Uterus (tissue), 2 donors: ENCODE data around the gene PSMG4.

Source experiments
- POLR2A ChIP-seq, 2 donors: fragments of 450-650 bp; IDR thresholded peaks; one replicate each; pipeline ENCODE4 v1.6.1; 2016; ENCODE audit warnings: antibody characterized with exemption in 2 of 2, mild to moderate bottlenecking in 1 of 2, moderate library complexity in 1 of 2
- TF ChIP-seq, protein P1 (sequence below), 4 experiments: fragments of 200-600 bp in 2 of 4; fragments of 450-650 bp in 2 of 4; sonication (generic) in 2 of 4; IDR thresholded peaks; one replicate each; pipeline ENCODE4 v1.5.1; 2016 to 2019; ENCODE audit warnings: antibody characterized with exemption in 4 of 4, mild to moderate bottlenecking in 2 of 4, moderate library complexity in 1 of 4

DNA sequence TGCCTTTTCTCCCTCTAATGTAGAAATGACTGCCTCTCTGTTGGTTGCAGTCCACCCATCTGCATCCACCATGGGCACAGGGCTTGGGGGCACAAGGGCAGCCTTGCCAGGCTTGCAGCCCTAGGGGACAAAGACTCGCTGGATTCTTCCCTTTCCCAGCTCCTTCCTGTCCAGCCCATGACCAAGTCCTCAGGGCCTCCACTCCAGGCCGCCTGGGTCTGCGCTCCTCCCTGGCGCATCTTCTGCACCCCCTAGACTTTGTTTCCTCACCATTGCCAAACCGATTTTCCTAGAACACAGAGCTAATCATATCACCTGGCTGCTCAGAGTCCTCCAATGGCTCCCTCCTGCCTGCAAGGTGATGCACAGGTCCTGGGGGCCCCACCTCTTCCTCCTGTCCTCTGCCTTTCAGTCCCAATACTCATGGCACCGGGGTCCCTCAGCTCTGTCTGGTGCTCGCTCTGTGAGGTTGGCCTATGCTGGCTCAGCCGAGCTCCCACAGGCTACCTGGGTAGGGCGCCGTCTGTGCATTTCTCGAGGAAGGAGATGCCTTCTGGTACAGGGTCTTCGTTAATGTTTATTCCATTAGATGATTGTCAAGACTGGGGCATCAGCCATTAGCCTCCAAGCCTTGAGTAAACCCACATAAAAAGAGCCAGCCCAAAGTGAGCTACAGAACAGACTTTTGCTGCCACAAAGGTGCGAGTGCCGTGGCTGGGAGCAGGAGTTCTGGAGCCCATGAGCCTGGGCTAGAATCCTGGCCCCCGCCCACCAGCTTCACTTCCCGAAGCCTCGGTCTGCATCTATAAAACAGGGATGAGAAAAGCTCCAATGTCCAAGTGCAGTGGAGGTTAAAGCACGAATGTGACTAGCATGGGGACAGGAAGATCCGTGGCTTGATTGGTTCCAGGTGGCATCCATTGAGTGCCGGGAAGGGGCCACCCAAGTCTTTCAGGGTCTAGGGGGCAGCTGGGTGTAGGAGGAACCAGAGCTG is 17.7 kb downstream of the PSMG4 start:
- no peak for TF ChIP-seq POLR2A (IDR thresholded peaks at IDR 0.05)
- TF ChIP-seq, protein P1, sequence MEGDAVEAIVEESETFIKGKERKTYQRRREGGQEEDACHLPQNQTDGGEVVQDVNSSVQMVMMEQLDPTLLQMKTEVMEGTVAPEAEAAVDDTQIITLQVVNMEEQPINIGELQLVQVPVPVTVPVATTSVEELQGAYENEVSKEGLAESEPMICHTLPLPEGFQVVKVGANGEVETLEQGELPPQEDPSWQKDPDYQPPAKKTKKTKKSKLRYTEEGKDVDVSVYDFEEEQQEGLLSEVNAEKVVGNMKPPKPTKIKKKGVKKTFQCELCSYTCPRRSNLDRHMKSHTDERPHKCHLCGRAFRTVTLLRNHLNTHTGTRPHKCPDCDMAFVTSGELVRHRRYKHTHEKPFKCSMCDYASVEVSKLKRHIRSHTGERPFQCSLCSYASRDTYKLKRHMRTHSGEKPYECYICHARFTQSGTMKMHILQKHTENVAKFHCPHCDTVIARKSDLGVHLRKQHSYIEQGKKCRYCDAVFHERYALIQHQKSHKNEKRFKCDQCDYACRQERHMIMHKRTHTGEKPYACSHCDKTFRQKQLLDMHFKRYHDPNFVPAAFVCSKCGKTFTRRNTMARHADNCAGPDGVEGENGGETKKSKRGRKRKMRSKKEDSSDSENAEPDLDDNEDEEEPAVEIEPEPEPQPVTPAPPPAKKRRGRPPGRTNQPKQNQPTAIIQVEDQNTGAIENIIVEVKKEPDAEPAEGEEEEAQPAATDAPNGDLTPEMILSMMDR (IDR thresholded peaks at IDR 0.05) = no peak
